Esophagus muscularis mucosa (tissue), 4 donors: Measurements from ENCODE around the gene VAMP7. TPM values are rescaled to one million over a fixed set of nuclear protein-coding genes. Genes with fewer than 3 reads are reported as not detected.

Experiments used
- DNase-seq: peaks from one replicate; pipeline ENCODE4 v3.0.0-alpha.2; 2017; ENCODE audit errors: extremely low spot score
- H3K27ac ChIP-seq, 4 donors: fragments of 200-600 bp; sonication (generic); replicated peaks in 1 of 4; 1 replicate in 3 of 4; 2 replicates in 1 of 4; pipeline ENCODE4 v1.5.1; 2016 to 2019; ENCODE audit warnings: mild to moderate bottlenecking in 1 of 4
- H3K27me3 ChIP-seq, 4 donors: fragments of 200-600 bp; sonication (generic); one replicate each; pipeline versions ENCODE4 v1.5.1 to v1.6.0; 2016 to 2019
- H3K36me3 ChIP-seq, 4 donors: fragments of 200-600 bp; sonication (generic); one replicate each; pipeline ENCODE4 v1.5.1; 2016 to 2019
- H3K4me1 ChIP-seq, 4 donors: fragments of 200-600 bp; sonication (generic); one replicate each; pipeline ENCODE4 v1.5.1; 2016 to 2019
- H3K4me3 ChIP-seq, 4 donors: fragments of 200-600 bp; sonication (generic); 1 replicate in 2 of 4; 2 replicates in 2 of 4; pipeline ENCODE4 v1.5.1; 2016 to 2019; ENCODE audit warnings: mild to moderate bottlenecking in 4 of 4, moderate library complexity in 1 of 4
- H3K9me3 ChIP-seq, 4 donors: fragments of 200-600 bp; sonication (generic); 1 replicate in 3 of 4; 2 replicates in 1 of 4; pipeline ENCODE4 v1.5.1; 2016 to 2019
- CTCF ChIP-seq, 3 experiments: fragments of 200-600 bp in 2 of 3; fragments of 450-650 bp in 1 of 3; sonication (generic) in 2 of 3; IDR thresholded peaks; one replicate each; pipeline ENCODE4 v1.5.1; 2017 to 2019; ENCODE audit warnings: antibody characterized with exemption in 3 of 3, mild to moderate bottlenecking in 2 of 3, moderate library complexity in 1 of 3
- EP300 ChIP-seq: sonication (generic); formaldehyde crosslinking; IDR thresholded peaks from one replicate; pipeline ENCODE4 v1.6.1; 2017; ENCODE audit warnings: antibody characterized with exemption
- POLR2A ChIP-seq: fragments of 450-650 bp; IDR thresholded peaks from one replicate; pipeline ENCODE4 v1.6.1; 2017; ENCODE audit warnings: antibody characterized with exemption, moderate library complexity, mild to moderate bottlenecking, low read depth
- POLR2AphosphoS5 ChIP-seq, 2 donors: sonication (generic); formaldehyde crosslinking; IDR thresholded peaks; one replicate each; pipeline ENCODE4 v1.6.1; 2017; ENCODE audit warnings: antibody characterized with exemption in 2 of 2
- WGBS: methylation state at CpG from one replicate; pipeline ENCODE4 v1.1.5; 2018; 5-methylcytosine and 5-hydroxymethylcytosine counted together
- intact Hi-C: fragments of 100-400 bp; cut with DNase I; formaldehyde crosslinking; loops from one replicate; pipeline ENCODE4 v1.15.1; 2023
- total RNA-seq, 4 donors: library from RNA; depleted of rRNA; stranded (reverse); fragments of >200 nt; gene quantifications; one replicate each; pipeline versions ENCODE4 v1.1.0 to v1.2.1, GENCODE V29; 2016

VAMP7 gene
- total RNA-seq, 4 donors from 2014 or later: 25.6 to 29.7 (median 28.4) TPM

GRCh38 chrX:155888139-155888538 is 7.0 kb downstream of the VAMP7 start:
- Histone ChIP-seq H3K27ac (no peak overlapping the region), H3K4me1 (peaks cover 0 to 6% (median 0%) of the 10 kb centered on the region in 4 donors), H3K27me3 (no peaks in the 10 kb centered on the region), H3K36me3 (peaks cover 0 to 26% (median 5%) of the 10 kb centered on the region in 4 donors), H3K9me3 (no peaks in the 10 kb centered on the region), H3K4me3 (no peak overlapping the region)
- DNase-seq: no peak
- intact Hi-C loops: no loop called here
- 43% methylated on average over 3 of the region's 3 CpGs for WGBS
- no peak for TF ChIP-seq POLR2A
- no peak for TF ChIP-seq POLR2AphosphoS5 (IDR thresholded peaks at IDR 0.05)
- TF ChIP-seq EP300: no peak
- no peak for TF ChIP-seq CTCF (IDR thresholded peaks at IDR 0.05)

- TF ChIP-seq POLR2A (no peak), POLR2AphosphoS5 (IDR thresholded peaks at IDR 0.05) (no peak), EP300 (no peak), CTCF (IDR thresholded peaks at IDR 0.05) (no peak)
- Histone ChIP-seq H3K27me3 (no peaks in the 10 kb centered on the region), H3K36me3 (peaks cover under 1 to 30% (median 5%) of the 10 kb centered on the region in 4 donors), H3K4me3 (no peak overlapping the region), H3K27ac (no peak overlapping the region), H3K9me3 (no peaks in the 10 kb centered on the region), H3K4me1 (peaks cover 0 to 6% (median 0%) of the 10 kb centered on the region in 4 donors)
- intact Hi-C loops: no loop called here
- no peak for DNase-seq
- WGBS: 63% methylated on average over 4 of the region's 4 CpGs
Observed at GRCh38 chrX:155889328-155889727, 8.2 kb downstream of the VAMP7 start.

GRCh38 chrX:155891446-155892210 is 10.5 kb downstream of the VAMP7 start:
- no peak for DNase-seq
- H3K4me3 ChIP-seq: no peak overlapping the region
- WGBS: 66% methylated on average over 3 of the region's 3 CpGs
- H3K27me3 ChIP-seq: no peaks in the 10 kb centered on the region
- H3K4me1 ChIP-seq: peaks cover 0 to 6% (median 0%) of the 10 kb centered on the region in 4 donors
- H3K27ac ChIP-seq: no peak overlapping the region
- peaks cover 3 to 48% (median 10%) of the 10 kb centered on the region in 4 donors for H3K36me3 ChIP-seq
- no peaks in the 10 kb centered on the region for H3K9me3 ChIP-seq
- TF ChIP-seq EP300: no peak
- TF ChIP-seq POLR2AphosphoS5 (IDR thresholded peaks at IDR 0.05): no peak
- TF ChIP-seq POLR2A: no peak
- TF ChIP-seq CTCF (IDR thresholded peaks at IDR 0.05): no peak
- intact Hi-C loops: no loop called here

GRCh38 chrX:155893521-155893920 is 12.4 kb downstream of the VAMP7 start:
- Histone ChIP-seq H3K9me3 (no peaks in the 10 kb centered on the region), H3K27ac (no peak overlapping the region), H3K4me3 (no peak overlapping the region), H3K27me3 (no peaks in the 10 kb centered on the region), H3K36me3 (peaks cover 3 to 52% (median 15%) of the 10 kb centered on the region in 4 donors), H3K4me1 (no peaks in the 10 kb centered on the region)
- no peak for DNase-seq
- intact Hi-C loops: no loop called here
- TF ChIP-seq POLR2AphosphoS5 (IDR thresholded peaks at IDR 0.05): no peak
- no peak for TF ChIP-seq CTCF (IDR thresholded peaks at IDR 0.05)
- no peak for TF ChIP-seq EP300
- 42% methylated on average over 3 of the region's 3 CpGs for WGBS

- DNase-seq: no peak
- Histone ChIP-seq H3K27ac (no peak overlapping the region), H3K9me3 (no peaks in the 10 kb centered on the region), H3K4me3 (no peak overlapping the region), H3K27me3 (no peaks in the 10 kb centered on the region), H3K36me3 (peaks cover 0 to 49% (median 27%) of the 10 kb centered on the region in 4 donors), H3K4me1 (no peaks in the 10 kb centered on the region)
- WGBS: 74% methylated on average over 4 of the region's 4 CpGs
- TF ChIP-seq EP300: no peak
- TF ChIP-seq POLR2AphosphoS5 (IDR thresholded peaks at IDR 0.05): no peak
- TF ChIP-seq POLR2A: no peak
- no peak for TF ChIP-seq CTCF (IDR thresholded peaks at IDR 0.05)
- intact Hi-C loops: no loop called here
Observed at GRCh38 chrX:155896512-155896911, 15.4 kb downstream of the VAMP7 start.
